ENCODE results near the gene ADAMTS3.

ADAMTS3 gene

GRCh38 chr4:72546456-72546855, 22.6 kb downstream of the ADAMTS3 start:
- no peak for TF ChIP-seq CTCF (IDR thresholded peaks at IDR 0.05)

GRCh38 chr4:72538006-72538405, 31.0 kb downstream of the ADAMTS3 start:
- no peak for TF ChIP-seq CTCF (IDR thresholded peaks at IDR 0.05)

GRCh38 chr4:72536443-72536842, 32.6 kb downstream of the ADAMTS3 start:
- no peak for TF ChIP-seq CTCF (IDR thresholded peaks at IDR 0.05)

GRCh38 chr4:72531768-72532290, 37.2 kb downstream of the ADAMTS3 start:
- no peak for TF ChIP-seq CTCF (IDR thresholded peaks at IDR 0.05)

- no peak for TF ChIP-seq CTCF (IDR thresholded peaks at IDR 0.05)
Observed at GRCh38 chr4:72531322-72531721, 37.7 kb downstream of the ADAMTS3 start.

GRCh38 chr4:72529148-72529822, 39.7 kb downstream of the ADAMTS3 start:
- TF ChIP-seq CTCF (IDR thresholded peaks at IDR 0.05) = no peak

GRCh38 chr4:72527038-72527646, 41.9 kb downstream of the ADAMTS3 start:
- no peak for TF ChIP-seq CTCF (IDR thresholded peaks at IDR 0.05)

All from LNCAP (cell line).